ENCODE measurements around the gene WDR7.

WDR7 gene

GRCh38 chr18:56650944-56651770, at the start of gene WDR7:
TSS of gene WDR7 (plus strand) at chr18:56651359. CDS start at chr18:56672516, 21,157 bp downstream.
- peak; percentile 98 for DNase-seq
- in situ Hi-C loops (cut with MboI; ENCODE audit: low pct_unique_long_range_greater_than_20kb, low sequenced_read_pairs): no loop called here

- DNase-seq: no peak
- in situ Hi-C loops (cut with MboI; ENCODE audit: low pct_unique_long_range_greater_than_20kb, low sequenced_read_pairs): no loop called here
These were observed 44.5 kb upstream of the WDR7 start for GRCh38 chr18:56606618-56607017.

- DNase-seq: no peak
- in situ Hi-C loops (cut with MboI; ENCODE audit: low pct_unique_long_range_greater_than_20kb, low sequenced_read_pairs): no loop called here
These were observed 35.2 kb upstream of the WDR7 start for GRCh38 chr18:56615738-56616520.

GRCh38 chr18:56627991-56628390, 23.2 kb upstream of the WDR7 start:
- in situ Hi-C loops (cut with MboI; ENCODE audit: low pct_unique_long_range_greater_than_20kb, low sequenced_read_pairs): no loop called here
- DNase-seq: no peak

GRCh38 chr18:56632070-56633022, 18.8 kb upstream of the WDR7 start:
- DNase-seq: no peak
- in situ Hi-C loops (cut with MboI; ENCODE audit: low pct_unique_long_range_greater_than_20kb, low sequenced_read_pairs): no loop called here

- no peak for DNase-seq
- in situ Hi-C loops (cut with MboI; ENCODE audit: low pct_unique_long_range_greater_than_20kb, low sequenced_read_pairs): no loop called here
These were observed 16.2 kb upstream of the WDR7 start for GRCh38 chr18:56635007-56635406.

GRCh38 chr18:56637176-56637575, 14.0 kb upstream of the WDR7 start:
- in situ Hi-C loops (cut with MboI; ENCODE audit: low pct_unique_long_range_greater_than_20kb, low sequenced_read_pairs): no loop called here
- DNase-seq: peak; percentile 28

GRCh38 chr18:56637711-56638231, 13.4 kb upstream of the WDR7 start:
- in situ Hi-C loops (cut with MboI; ENCODE audit: low pct_unique_long_range_greater_than_20kb, low sequenced_read_pairs): no loop called here

GRCh38 chr18:56638232-56639103, 12.7 kb upstream of the WDR7 start, which contains the start of gene TXNL1:
TSS of gene TXNL1 (minus strand) at chr18:56638592. CDS start at chr18:56638440, 152 bp downstream.
- peak; percentile 98 for DNase-seq
- in situ Hi-C loops (cut with MboI; ENCODE audit: low pct_unique_long_range_greater_than_20kb, low sequenced_read_pairs): no loop called here

More at GRCh38 chr18:56637711-56638231, 13.4 kb upstream of the WDR7 start:
- peak; percentile 31 for DNase-seq

- in situ Hi-C loops (cut with MboI; ENCODE audit: low pct_unique_long_range_greater_than_20kb, low sequenced_read_pairs): no loop called here
- no peak for DNase-seq
These were observed 12.1 kb upstream of the WDR7 start for GRCh38 chr18:56639104-56639381.

GRCh38 chr18:56639571-56639970, 11.6 kb upstream of the WDR7 start:
- DNase-seq: no peak
- in situ Hi-C loops (cut with MboI; ENCODE audit: low pct_unique_long_range_greater_than_20kb, low sequenced_read_pairs): no loop called here

- in situ Hi-C loops (cut with MboI; ENCODE audit: low pct_unique_long_range_greater_than_20kb, low sequenced_read_pairs): no loop called here
- no peak for DNase-seq
These were observed 9.3 kb upstream of the WDR7 start for GRCh38 chr18:56641714-56642337.

GRCh38 chr18:56643381-56643780, 7.8 kb upstream of the WDR7 start:
- in situ Hi-C loops (cut with MboI; ENCODE audit: low pct_unique_long_range_greater_than_20kb, low sequenced_read_pairs): no loop called here
- no peak for DNase-seq

GRCh38 chr18:56645415-56646016, 5.6 kb upstream of the WDR7 start:
- in situ Hi-C loops (cut with MboI; ENCODE audit: low pct_unique_long_range_greater_than_20kb, low sequenced_read_pairs): no loop called here
- peak; percentile 40 for DNase-seq

GRCh38 chr18:56647071-56647470, 4.1 kb upstream of the WDR7 start:
- no peak for DNase-seq
- in situ Hi-C loops (cut with MboI; ENCODE audit: low pct_unique_long_range_greater_than_20kb, low sequenced_read_pairs): no loop called here

- DNase-seq: no peak
- in situ Hi-C loops (cut with MboI; ENCODE audit: low pct_unique_long_range_greater_than_20kb, low sequenced_read_pairs): no loop called here
These were observed 2.9 kb upstream of the WDR7 start for GRCh38 chr18:56647951-56648893.
